Duodenal mucosa (tissue), 2 donors: ENCODE data around the gene MORN4.
A peak's percentile ranks its signal among the peaks of the same experiment; 100 is the strongest.
"Not testable (repeated sequence)": the region's sequence is repeated elsewhere in the genome, so short reads cannot be mapped to it uniquely, and the experiment has no call there.

Source experiments
- H3K27ac ChIP-seq: one replicate; pipeline ENCODE4 v1.7.0; 2013; ENCODE audit warnings: low read depth, low read length
- H3K27me3 ChIP-seq, 2 donors: one replicate each; pipeline ENCODE4 v1.7.0; 2013; ENCODE audit warnings: low read length in 2 of 2, control low read depth in 1 of 2; ENCODE audit not compliant: insufficient read depth in 2 of 2, control insufficient read depth in 1 of 2
- H3K36me3 ChIP-seq, 2 donors: one replicate each; pipeline ENCODE4 v1.7.0; 2013; ENCODE audit warnings: low read length in 2 of 2, control low read depth in 1 of 2; ENCODE audit not compliant: insufficient read depth in 2 of 2, control insufficient read depth in 1 of 2
- H3K4me1 ChIP-seq, 2 donors: one replicate each; pipeline ENCODE4 v1.7.0; 2013; ENCODE audit warnings: low read length in 2 of 2, control low read depth in 1 of 2; ENCODE audit not compliant: insufficient read depth in 2 of 2, control insufficient read depth in 1 of 2
- H3K4me3 ChIP-seq, 2 donors: one replicate each; pipeline ENCODE4 v1.7.0; 2013; ENCODE audit warnings: low read length in 2 of 2, low read depth in 1 of 2
- H3K9ac ChIP-seq, 2 donors: one replicate each; pipeline ENCODE4 v1.7.0; 2013; ENCODE audit warnings: low read length in 2 of 2, low read depth in 1 of 2
- H3K9me3 ChIP-seq, 2 donors: one replicate each; pipeline ENCODE4 v1.7.0; 2013; ENCODE audit warnings: low read length in 2 of 2, control low read depth in 1 of 2; ENCODE audit not compliant: control insufficient read depth in 1 of 2

Gene MORN4

DNA sequence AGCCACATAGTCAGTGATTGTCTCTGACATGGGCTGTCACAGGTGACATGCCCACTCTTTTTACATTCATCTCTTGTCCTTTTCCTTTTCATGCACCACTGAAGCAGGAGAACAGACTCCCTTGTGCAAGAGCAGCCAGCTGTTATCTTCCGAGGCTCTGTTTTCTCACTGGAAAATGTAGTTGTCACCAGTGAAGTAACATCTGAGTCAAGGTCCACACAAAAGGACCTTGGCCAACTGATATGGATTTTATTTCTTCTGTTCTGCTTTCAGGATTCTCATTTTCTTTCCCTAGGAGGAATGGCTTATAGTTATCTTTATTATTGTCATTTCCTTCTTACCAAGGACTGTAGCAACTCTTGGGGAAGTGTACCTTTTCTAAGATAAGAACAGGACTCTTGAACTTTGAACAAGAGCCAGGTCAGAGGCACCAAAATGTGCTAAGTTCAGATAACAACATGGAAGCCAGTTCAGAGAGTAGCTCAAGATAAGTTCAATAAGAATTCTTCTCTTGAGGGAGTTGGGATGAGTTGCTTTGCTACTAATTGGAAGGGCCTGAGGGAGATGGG, 31.1 kb upstream of the MORN4 start:
- H3K4me3 ChIP-seq = peak overlapping the region; percentile 1 to 16
- H3K9ac ChIP-seq = no peak overlapping the region
- no peaks in the 10 kb centered on the region for H3K9me3 ChIP-seq
- peaks cover 25 to 30% of the 10 kb centered on the region in 2 donors for H3K36me3 ChIP-seq
- H3K4me1 ChIP-seq = peaks cover 10 to 14% of the 10 kb centered on the region in 2 donors
- H3K27ac ChIP-seq = no peak overlapping the region
- H3K27me3 ChIP-seq = no peaks in the 10 kb centered on the region

DNA sequence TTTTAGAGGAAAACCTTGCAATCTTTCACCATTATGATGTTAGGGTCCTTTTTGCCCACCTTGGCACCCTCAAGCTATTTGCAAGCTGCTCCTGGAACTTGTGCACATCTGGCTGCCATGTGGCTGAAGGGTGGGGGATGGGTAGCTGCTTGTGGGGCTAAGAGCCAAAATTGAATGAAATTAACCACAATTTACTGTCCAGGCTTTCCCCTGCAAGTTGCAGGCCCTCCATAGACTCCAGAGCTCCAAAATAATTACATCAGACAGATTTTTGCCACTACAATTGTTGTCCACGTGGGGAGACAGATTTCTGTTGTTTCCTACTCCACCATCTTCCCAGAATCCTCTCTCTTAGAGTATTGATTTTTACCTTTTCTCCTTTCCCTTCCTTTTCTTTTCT, 26.3 kb upstream of the MORN4 start:
- Histone ChIP-seq H3K9me3 (no peaks in the 10 kb centered on the region), H3K27ac (no peak overlapping the region), H3K27me3 (no peaks in the 10 kb centered on the region), H3K36me3 (peaks cover 11 to 25% of the 10 kb centered on the region in 2 donors), H3K4me1 (peaks cover 10 to 12% of the 10 kb centered on the region in 2 donors), H3K4me3 (no peak overlapping the region), H3K9ac (no peak overlapping the region)

DNA sequence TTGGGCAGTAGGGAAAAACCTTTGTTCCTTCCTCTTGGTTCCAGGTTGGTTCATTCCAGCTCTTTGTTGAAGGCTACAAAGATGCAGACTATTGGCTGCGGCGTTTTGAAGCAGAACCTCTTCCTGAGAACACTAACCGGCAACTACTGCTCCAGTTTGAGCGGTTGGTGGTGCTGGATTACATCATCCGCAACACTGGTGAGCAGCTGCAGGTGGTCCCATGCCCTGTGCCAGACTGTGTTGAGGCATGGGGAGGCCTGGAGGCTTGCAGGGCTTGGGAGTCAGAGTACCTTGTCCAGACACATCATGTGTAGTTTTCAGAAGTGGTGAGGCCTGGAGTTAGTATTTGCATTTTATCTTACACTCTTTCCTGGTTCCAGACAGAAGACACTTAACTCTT, 23.5 kb upstream of the MORN4 start:
- Histone ChIP-seq H3K36me3 (peaks cover 16 to 44% of the 10 kb centered on the region in 2 donors), H3K4me1 (peaks cover 0 to 4% of the 10 kb centered on the region in 2 donors), H3K27me3 (no peaks in the 10 kb centered on the region), H3K27ac (no peak overlapping the region), H3K9me3 (no peaks in the 10 kb centered on the region), H3K4me3 (no peak overlapping the region), H3K9ac (no peak overlapping the region)

DNA sequence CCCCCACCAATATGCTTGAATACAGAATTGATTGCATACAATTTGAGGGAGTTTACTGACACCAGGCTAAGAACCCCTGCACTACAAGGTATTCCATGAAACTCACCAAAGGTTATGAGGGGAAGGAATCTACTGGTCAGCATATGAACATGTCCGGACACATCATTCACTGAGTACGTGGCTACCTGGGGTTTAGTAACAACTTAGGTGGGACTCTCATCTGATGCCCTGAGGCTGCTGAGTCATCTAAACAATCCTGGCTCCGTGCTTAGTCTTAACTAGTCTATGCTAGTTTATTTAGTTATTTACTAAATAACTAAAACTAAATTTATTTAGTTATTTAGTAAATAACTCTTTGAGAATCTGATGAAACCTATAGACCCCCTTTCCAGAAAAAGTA, 18.5 kb upstream of the MORN4 start:
- Histone ChIP-seq H3K27ac (no peak overlapping the region), H3K36me3 (peaks cover 27 to 45% of the 10 kb centered on the region in 2 donors), H3K27me3 (no peaks in the 10 kb centered on the region), H3K9me3 (no peaks in the 10 kb centered on the region), H3K9ac (no peak overlapping the region), H3K4me3 (no peak overlapping the region), H3K4me1 (peaks cover 0 to 12% of the 10 kb centered on the region in 2 donors)

DNA sequence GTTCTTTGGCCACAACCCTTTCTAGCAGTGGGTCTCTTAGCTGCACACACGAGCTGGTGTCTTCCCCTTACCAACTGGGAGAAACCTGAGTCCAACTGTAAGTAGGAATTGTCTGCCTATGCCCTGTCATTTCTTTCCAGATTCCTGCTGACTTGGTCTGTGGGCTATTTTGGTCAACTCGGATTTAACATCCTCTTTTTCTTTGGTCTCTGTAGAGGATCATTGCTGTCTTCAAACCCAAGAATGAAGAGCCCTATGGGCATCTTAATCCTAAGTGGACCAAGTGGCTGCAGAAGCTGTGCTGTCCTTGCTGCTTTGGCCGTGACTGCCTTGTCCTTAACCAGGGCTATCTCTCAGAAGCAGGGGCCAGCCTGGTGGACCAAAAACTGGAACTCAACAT, 17.4 kb upstream of the MORN4 start:
- no peak overlapping the region for H3K27ac ChIP-seq
- no peak overlapping the region for H3K4me3 ChIP-seq
- H3K36me3 ChIP-seq = peaks cover 21 to 34% of the 10 kb centered on the region in 2 donors
- no peak overlapping the region for H3K9ac ChIP-seq
- H3K27me3 ChIP-seq = no peaks in the 10 kb centered on the region
- peaks cover 0 to 9% of the 10 kb centered on the region in 2 donors for H3K4me1 ChIP-seq
- no peaks in the 10 kb centered on the region for H3K9me3 ChIP-seq

DNA sequence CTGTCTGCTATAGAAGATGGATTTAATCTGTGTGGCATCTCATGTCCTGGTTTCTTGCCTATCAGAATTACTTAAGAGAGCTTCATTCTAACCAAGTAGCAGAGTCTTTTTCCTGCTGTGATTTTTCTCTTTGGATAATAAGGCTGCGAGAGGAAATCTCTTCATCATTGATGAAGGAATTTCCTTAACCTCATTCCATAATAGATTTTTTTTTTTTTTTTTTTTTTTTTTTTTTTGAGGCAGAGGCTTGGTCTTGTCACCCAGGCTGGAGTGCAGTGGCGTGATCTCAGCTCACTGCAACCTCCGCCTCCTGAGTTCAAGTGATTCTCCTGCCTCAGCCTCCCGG, 16.1 kb upstream of the MORN4 start:
- not testable (repeated sequence) for H3K4me1 ChIP-seq, H3K4me3 ChIP-seq, H3K27me3 ChIP-seq, H3K9ac ChIP-seq, H3K9me3 ChIP-seq, H3K27ac ChIP-seq
- peaks cover 21 to 35% of the 10 kb centered on the region in 2 donors for H3K36me3 ChIP-seq

DNA sequence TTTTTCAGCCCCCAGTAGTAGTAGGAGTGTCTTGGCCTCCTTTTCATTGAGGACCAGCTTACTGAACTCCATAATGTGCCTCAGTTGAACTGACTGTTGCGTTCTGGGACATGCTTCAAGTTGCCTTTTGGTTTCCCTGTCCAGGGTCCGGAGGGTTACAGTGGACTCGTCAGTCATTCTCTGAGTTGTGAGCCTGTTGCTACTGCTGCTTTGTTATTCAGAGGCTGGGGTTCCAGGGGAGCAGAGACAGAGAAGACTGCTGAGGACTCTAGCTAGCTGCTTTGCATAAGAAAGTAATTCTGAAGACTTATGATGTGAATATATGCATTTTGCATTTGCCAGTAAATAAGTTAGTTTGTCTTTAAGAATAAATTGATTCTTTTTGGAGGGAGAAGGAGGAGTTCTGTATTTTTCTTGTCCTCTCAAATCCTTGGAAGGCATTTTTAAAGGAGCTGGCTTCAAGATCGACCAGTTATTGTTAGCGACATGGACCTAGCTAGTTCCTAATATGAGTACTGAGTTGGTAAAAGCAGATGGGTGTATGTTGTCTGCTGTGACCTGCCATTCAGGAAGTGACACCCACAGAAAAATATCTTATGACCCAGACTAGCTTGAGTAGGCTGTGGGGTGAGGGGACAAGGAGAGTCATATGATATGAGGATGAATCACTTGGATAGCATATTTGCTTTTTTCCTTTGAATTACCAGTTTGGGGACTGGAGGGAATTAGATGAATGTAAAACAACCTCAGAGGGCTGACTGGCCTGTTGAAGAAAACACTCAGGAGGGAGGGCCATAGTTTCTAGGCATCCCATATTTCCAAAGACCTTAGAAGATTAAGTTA, 15.5 kb upstream of the MORN4 start:
- Histone ChIP-seq H3K4me3 (no peak overlapping the region), H3K9me3 (no peaks in the 10 kb centered on the region), H3K27ac (no peak overlapping the region), H3K4me1 (peaks cover 0 to 9% of the 10 kb centered on the region in 2 donors), H3K27me3 (no peaks in the 10 kb centered on the region), H3K36me3 (peaks cover 21 to 30% of the 10 kb centered on the region in 2 donors), H3K9ac (no peak overlapping the region)

DNA sequence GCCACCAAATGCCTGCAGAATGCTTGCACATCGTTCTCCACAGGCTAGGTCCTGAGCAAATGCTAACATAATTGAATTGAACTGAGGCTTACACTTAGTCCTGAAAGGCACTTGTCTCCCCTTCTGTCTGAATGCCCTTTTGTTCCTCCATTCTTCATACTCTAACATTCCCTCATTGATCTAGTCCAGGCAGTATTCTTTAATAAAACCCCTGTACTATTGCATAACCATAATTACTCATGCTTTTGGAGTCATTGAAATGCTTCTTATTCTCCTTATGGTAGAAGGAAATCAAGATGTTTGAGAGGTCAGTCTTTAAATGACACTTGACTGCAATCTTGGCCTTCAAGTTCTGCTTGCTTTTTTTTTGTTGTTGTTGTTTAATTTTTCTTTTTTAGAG, 14.3 kb upstream of the MORN4 start:
- Histone ChIP-seq H3K27me3 (no peaks in the 10 kb centered on the region), H3K9me3 (no peaks in the 10 kb centered on the region), H3K4me1 (peaks cover 0 to 14% of the 10 kb centered on the region in 2 donors), H3K27ac (no peak overlapping the region), H3K4me3 (no peak overlapping the region), H3K36me3 (peaks cover 14 to 17% of the 10 kb centered on the region in 2 donors), H3K9ac (no peak overlapping the region)

DNA sequence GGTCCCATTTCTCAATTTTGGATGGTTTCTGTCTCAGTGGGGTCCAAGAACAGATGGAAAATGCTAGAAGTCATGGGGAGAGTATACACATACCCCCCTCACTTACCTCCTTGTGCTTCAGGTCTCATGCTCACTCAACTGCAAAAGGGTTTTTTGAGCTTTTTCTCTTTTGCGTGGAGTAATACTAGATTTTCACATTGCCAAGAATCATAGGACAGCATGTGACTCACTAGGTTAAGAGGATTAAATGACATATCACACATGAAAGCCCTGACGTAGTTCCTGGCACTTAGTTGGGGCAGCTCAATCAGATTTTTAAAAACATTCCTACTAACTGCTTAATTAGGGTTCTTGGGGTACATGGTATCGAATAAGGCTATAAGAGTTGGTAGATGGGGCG, 11.6 kb upstream of the MORN4 start:
- no peak overlapping the region for H3K4me3 ChIP-seq
- no peaks in the 10 kb centered on the region for H3K9me3 ChIP-seq
- peaks cover 0 to 6% of the 10 kb centered on the region in 2 donors for H3K36me3 ChIP-seq
- no peak overlapping the region for H3K27ac ChIP-seq
- H3K9ac ChIP-seq = no peak overlapping the region
- no peaks in the 10 kb centered on the region for H3K27me3 ChIP-seq
- peaks cover 8 to 22% of the 10 kb centered on the region in 2 donors for H3K4me1 ChIP-seq

DNA sequence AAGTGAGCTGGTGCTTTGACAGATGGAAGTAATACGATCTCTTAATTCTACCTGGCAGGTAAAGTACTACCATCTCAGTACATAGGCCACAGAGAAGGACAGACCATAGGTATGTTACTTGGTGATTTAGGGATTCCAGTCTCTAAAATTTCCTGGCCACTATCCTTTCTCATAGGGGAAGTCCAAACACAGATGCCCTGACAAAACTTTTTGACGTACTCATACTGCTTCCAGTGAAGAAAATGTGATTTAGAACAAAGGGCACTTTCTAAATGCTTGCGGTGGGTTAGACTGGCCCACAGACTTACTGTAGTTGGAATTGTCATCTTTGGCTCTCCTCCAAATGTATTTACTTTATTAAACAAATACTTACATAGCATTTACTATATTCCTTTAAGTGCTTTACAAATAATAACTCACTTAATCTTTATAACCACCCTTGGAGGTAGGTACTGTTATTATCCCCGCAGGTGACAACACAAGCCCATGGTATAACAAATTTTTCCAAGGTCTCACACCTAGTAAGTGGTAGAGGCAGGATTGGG, 10.2 kb upstream of the MORN4 start:
- H3K4me1 ChIP-seq = peaks cover 8 to 15% of the 10 kb centered on the region in 2 donors
- H3K9me3 ChIP-seq = no peaks in the 10 kb centered on the region
- no peak overlapping the region for H3K9ac ChIP-seq
- no peaks in the 10 kb centered on the region for H3K27me3 ChIP-seq
- H3K4me3 ChIP-seq = no peak overlapping the region
- H3K27ac ChIP-seq = no peak overlapping the region
- H3K36me3 ChIP-seq = peaks cover 0 to 6% of the 10 kb centered on the region in 2 donors
